Mucosa of descending colon (tissue), 3 donors: ENCODE results near the gene NFIB. TPM values are rescaled to one million over a fixed set of nuclear protein-coding genes. Genes with fewer than 3 reads are reported as not detected.

Experiments
- ATAC-seq: fragments of 200-7000 bp; cut with Tn5 transposase; one replicate; pipeline ENCODE4 v1.9.1; 2020; ENCODE audit warnings: mild to moderate bottlenecking, moderate library complexity
- DNase-seq, 3 donors: peaks; one replicate each; pipeline ENCODE4 v3.0.0-alpha.2; 2020
- H3K36me3 ChIP-seq: fragments of 200-600 bp; one replicate; pipeline ENCODE4 v1.8.0; 2021; ENCODE audit warnings: low read depth, mild to moderate bottlenecking
- H3K4me1 ChIP-seq: fragments of 200-600 bp; one replicate; pipeline ENCODE4 v1.8.0; 2021; ENCODE audit warnings: low read depth, mild to moderate bottlenecking
- H3K4me3 ChIP-seq: fragments of 200-600 bp; one replicate; pipeline ENCODE4 v1.8.0; 2021; ENCODE audit warnings: mild to moderate bottlenecking
- H3K9me3 ChIP-seq: fragments of 200-600 bp; one replicate; pipeline ENCODE4 v1.8.0; 2021; ENCODE audit warnings: mild to moderate bottlenecking
- CTCF ChIP-seq: fragments of 200-600 bp; IDR thresholded peaks from one replicate; pipeline ENCODE4 v1.8.0; 2022; ENCODE audit warnings: antibody characterized with exemption, mild to moderate bottlenecking
- intact Hi-C, 2 donors: fragments of 100-400 bp; cut with DNase I in 1 of 2; cut with micrococcal nuclease in 1 of 2; formaldehyde crosslinking; loops; one replicate each; pipeline versions ENCODE4 v1.11.0 to v1.11.1; 2022; cut with DNase I, micrococcal nuclease
- total RNA-seq, 3 donors: library from RNA; stranded (reverse); fragmentation: NEBNext Ultra II Directional in 2 of 3; extraction: Animal tissue kit (Norgen Biotek cat#: 25700) in 2 of 3; gene quantifications; one replicate each; pipeline versions ENCODE4 v1.2.1 to v1.2.4, GENCODE V29; 2021 to 2023
- donor health status: DM: no; HTN: no; CAD: no; lungs with moderate emphysema.
- donor health status: DM: no; HTN: no; CAD: no.
- donor health status: DM: no; HTN: yes; CAD: no.

Gene NFIB
- total RNA-seq, 3 donors from 2014 or later: 59.7 to 85.5 (median 62.6) TPM

GRCh38 chr9:14312719-14313377, 1.1 kb downstream of the NFIB start:
- peak; percentile 49 to 55 (median 55) for DNase-seq
- H3K9me3 ChIP-seq: no peaks in the 10 kb centered on the region
- H3K4me1 ChIP-seq: peaks cover 3% of the 10 kb centered on the region
- H3K36me3 ChIP-seq: no peaks in the 10 kb centered on the region
- ATAC-seq: peak; percentile 18
- peak overlapping the region; percentile 25 for H3K4me3 ChIP-seq
- intact Hi-C loops: no loop called here
- no peak for TF ChIP-seq CTCF

GRCh38 chr9:14311956-14312685, 1.8 kb downstream of the NFIB start:
- intact Hi-C loops: no loop called here
- H3K4me3 ChIP-seq: peak overlapping the region; percentile 25
- H3K36me3 ChIP-seq: no peaks in the 10 kb centered on the region
- no peaks in the 10 kb centered on the region for H3K9me3 ChIP-seq
- TF ChIP-seq CTCF: no peak
- ATAC-seq (no peak), DNase-seq (no peak)
- H3K4me1 ChIP-seq: peaks cover 3% of the 10 kb centered on the region

GRCh38 chr9:14311171-14311949, 2.6 kb downstream of the NFIB start:
- intact Hi-C loops: no loop called here
- H3K4me3 ChIP-seq: no peak overlapping the region
- TF ChIP-seq CTCF: no peak
- no peak for DNase-seq
- no peaks in the 10 kb centered on the region for H3K9me3 ChIP-seq
- no peak for ATAC-seq
- no peaks in the 10 kb centered on the region for H3K36me3 ChIP-seq
- peaks cover 3% of the 10 kb centered on the region for H3K4me1 ChIP-seq

- intact Hi-C loops: no loop called here
- DNase-seq: no peak
- TF ChIP-seq CTCF: no peak
- no peak for ATAC-seq
- Histone ChIP-seq H3K4me3 (no peak overlapping the region), H3K9me3 (no peaks in the 10 kb centered on the region), H3K36me3 (no peaks in the 10 kb centered on the region), H3K4me1 (peaks cover 3% of the 10 kb centered on the region)
Measured at GRCh38 chr9:14310311-14310710, 3.6 kb downstream of the NFIB start.

GRCh38 chr9:14309403-14309802, 4.5 kb downstream of the NFIB start:
- ATAC-seq (peak; percentile 58), DNase-seq (no peak)
- intact Hi-C loops: no loop called here
- no peaks in the 10 kb centered on the region for H3K9me3 ChIP-seq
- no peaks in the 10 kb centered on the region for H3K36me3 ChIP-seq
- no peak overlapping the region for H3K4me3 ChIP-seq
- no peak for TF ChIP-seq CTCF
- no peaks in the 10 kb centered on the region for H3K4me1 ChIP-seq
